Right lobe of liver (tissue), 4 donors: ENCODE measurements around the gene HOXC13.

Experiments used
- CTCF ChIP-seq, 4 donors: fragments of 200-600 bp in 3 of 4; fragments of 450-650 bp in 1 of 4; IDR thresholded peaks; one replicate each; pipeline versions ENCODE4 v1.5.1 to v1.8.0; 2016 to 2022; ENCODE audit warnings: antibody characterized with exemption in 4 of 4, mild to moderate bottlenecking in 2 of 4
- POLR2A ChIP-seq: fragments of 450-650 bp; IDR thresholded peaks from one replicate; pipeline ENCODE4 v1.6.1; 2017; ENCODE audit warnings: antibody characterized with exemption, mild to moderate bottlenecking
- donor health status: DM: no; HTN: no; CAD: no.
- donor health status: DM: no; HTN: no; CAD: no.
- donor health status: DM: no; HTN: yes; CAD: no.

DNA sequence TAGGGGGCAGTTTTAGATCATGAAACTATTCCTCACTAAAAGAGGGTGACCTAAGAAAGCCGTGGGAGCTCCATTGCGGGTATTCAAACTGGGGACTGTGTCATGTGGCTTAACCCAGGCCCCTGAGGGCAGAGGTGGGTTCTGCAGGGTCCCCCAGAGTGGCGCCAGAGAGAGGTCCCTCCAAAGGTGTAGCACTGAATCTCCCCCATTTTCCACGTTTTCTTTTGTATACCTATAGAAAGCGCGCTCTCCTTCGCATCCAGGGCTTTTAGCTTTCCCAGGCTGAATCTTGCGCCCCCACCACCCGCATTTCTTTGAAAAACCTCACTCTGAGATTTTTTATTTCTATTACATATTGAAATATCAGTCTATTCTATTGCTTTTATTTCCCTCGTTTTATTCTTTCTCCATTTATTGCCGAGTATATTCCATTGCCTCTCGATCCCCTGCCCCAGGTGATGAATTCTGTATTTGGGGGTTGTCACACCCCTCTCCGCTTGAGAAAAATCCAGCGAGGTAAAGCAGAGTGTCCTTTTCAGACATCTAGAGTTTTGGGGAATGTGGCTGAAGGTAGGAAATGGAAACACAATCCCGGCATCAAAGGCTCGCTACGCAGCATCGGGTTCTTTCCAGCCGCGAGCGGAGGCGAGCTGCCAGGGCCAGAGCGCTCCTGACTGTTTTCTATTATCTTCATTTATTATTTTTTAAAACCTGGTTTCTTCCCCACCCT, 870 bp upstream of the HOXC13 start:
- TF ChIP-seq CTCF (IDR thresholded peaks at IDR 0.05) (no peak), POLR2A (no peak)
